Transverse colon (tissue), 4 donors: ENCODE data around the gene TCN2. TPM values are rescaled to one million over a fixed set of nuclear protein-coding genes. Genes with fewer than 3 reads are reported as not detected.

Experiments
- DNase-seq: peaks from one replicate; pipeline ENCODE4 v3.0.0-alpha.2; 2019
- H3K27ac ChIP-seq, 4 donors: fragments of 200-600 bp; sonication (generic); 2 replicates each; pipeline ENCODE4 v1.5.1; 2016 to 2018; ENCODE audit warnings: inconsistent platforms in 4 of 4
- H3K27me3 ChIP-seq: fragments of 200-600 bp; sonication (generic); 2 replicates; pipeline ENCODE4 v1.5.1; 2017; ENCODE audit warnings: inconsistent platforms
- H3K36me3 ChIP-seq, 4 donors: fragments of 200-600 bp; sonication (generic); 2 replicates each; pipeline ENCODE4 v1.5.1; 2017 to 2019; ENCODE audit warnings: inconsistent platforms in 4 of 4
- H3K4me1 ChIP-seq, 4 donors: fragments of 200-600 bp; sonication (generic); 2 replicates each; pipeline ENCODE4 v1.5.1; 2017 to 2020; ENCODE audit warnings: inconsistent platforms in 4 of 4
- H3K4me3 ChIP-seq, 4 donors: fragments of 200-600 bp; sonication (generic); 1 replicate in 1 of 4; 2 replicates in 3 of 4; pipeline versions ENCODE4 v1.5.1 to v1.6.1; 2017 to 2019; ENCODE audit warnings: inconsistent platforms in 4 of 4
- H3K9me3 ChIP-seq, 2 donors: fragments of 200-600 bp; sonication (generic); 2 replicates each; pipeline ENCODE4 v1.5.1; 2017 to 2019; ENCODE audit warnings: inconsistent platforms in 2 of 2
- EP300 ChIP-seq: sonication (generic); formaldehyde crosslinking; IDR thresholded peaks from one replicate; pipeline ENCODE4 v1.6.1; 2017; ENCODE audit warnings: antibody characterized with exemption, low read depth
- POLR2A ChIP-seq: fragments of 450-650 bp; IDR thresholded peaks from one replicate; pipeline ENCODE4 v1.6.1; 2016; ENCODE audit warnings: antibody characterized with exemption, mild to moderate bottlenecking, moderate library complexity
- POLR2AphosphoS5 ChIP-seq, 3 donors: sonication (generic); formaldehyde crosslinking; IDR thresholded peaks; one replicate each; pipeline ENCODE4 v1.6.1; 2016; ENCODE audit warnings: antibody characterized with exemption in 3 of 3
- WGBS, 2 donors: methylation state at CpG; one replicate each; pipeline ENCODE4 v1.1.5; 2018; ENCODE audit warnings: low coverage in 1 of 2; 5-methylcytosine and 5-hydroxymethylcytosine counted together
- in situ Hi-C, 4 donors: fragments of 200-750 bp; cut with MboI; loops; one replicate each; pipeline versions ENCODE4 v1.15.0 to v1.15.1; 2017; ENCODE audit warnings: low sequenced_read_pairs in 3 of 4, low pct_ligation_motif_present in 1 of 4, low pct_unique_long_range_greater_than_20kb in 1 of 4
- intact Hi-C: fragments of 100-400 bp; cut with DNase I; formaldehyde crosslinking; loops from one replicate; pipeline ENCODE4 v1.15.1; 2023; ENCODE audit warnings: low total_unique reads
- total RNA-seq, 4 donors: library from RNA; depleted of rRNA; stranded (reverse); fragments of >200 nt; gene quantifications; one replicate each; pipeline ENCODE4 v1.1.0, GENCODE V29; 2016
- TF ChIP-seq, protein P1 (sequence below), 5 experiments: fragments of 200-600 bp in 3 of 5; fragments of 450-650 bp in 2 of 5; sonication (generic) in 3 of 5; IDR thresholded peaks; 1 replicate in 2 of 5; 2 replicates in 3 of 5; pipeline ENCODE4 v1.5.1; 2016 to 2017; ENCODE audit warnings: antibody characterized with exemption in 5 of 5, inconsistent platforms in 3 of 5, mild to moderate bottlenecking in 2 of 5, moderate library complexity in 1 of 5

The TCN2 gene
- total RNA-seq, 4 donors from 2014 or later, result 16.5 to 63.8 (median 28.4) TPM

DNA sequence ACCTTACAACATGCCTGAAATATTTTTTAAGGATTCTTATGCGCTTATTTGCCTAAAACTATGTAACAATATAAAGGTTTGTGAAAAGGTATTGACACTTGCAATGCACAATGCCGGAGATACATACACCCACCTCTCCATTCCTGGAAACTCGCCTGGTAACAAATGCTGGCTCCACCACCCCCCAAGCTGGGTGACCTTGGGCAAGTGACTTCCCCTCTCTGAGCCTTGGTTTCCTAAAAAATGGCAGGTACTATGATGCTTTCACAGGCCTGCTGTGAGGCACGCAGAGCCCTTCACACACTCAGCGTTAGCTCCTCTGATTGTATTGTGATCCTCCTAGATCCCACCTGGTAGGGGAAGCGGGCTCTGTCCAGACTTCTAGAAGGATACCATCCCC, 34.8 kb upstream of the TCN2 start:
- H3K36me3 ChIP-seq, result peaks cover 0 to 6% (median 3%) of the 10 kb centered on the region in 4 donors
- intact Hi-C loops, result no loop called here
- no peaks in the 10 kb centered on the region for H3K27me3 ChIP-seq
- no peaks in the 10 kb centered on the region for H3K9me3 ChIP-seq
- no peak overlapping the region for H3K4me3 ChIP-seq
- TF ChIP-seq POLR2A (no peak), EP300 (no peak), POLR2AphosphoS5 (IDR thresholded peaks at IDR 0.05) (no peak)
- TF ChIP-seq, protein P1, sequence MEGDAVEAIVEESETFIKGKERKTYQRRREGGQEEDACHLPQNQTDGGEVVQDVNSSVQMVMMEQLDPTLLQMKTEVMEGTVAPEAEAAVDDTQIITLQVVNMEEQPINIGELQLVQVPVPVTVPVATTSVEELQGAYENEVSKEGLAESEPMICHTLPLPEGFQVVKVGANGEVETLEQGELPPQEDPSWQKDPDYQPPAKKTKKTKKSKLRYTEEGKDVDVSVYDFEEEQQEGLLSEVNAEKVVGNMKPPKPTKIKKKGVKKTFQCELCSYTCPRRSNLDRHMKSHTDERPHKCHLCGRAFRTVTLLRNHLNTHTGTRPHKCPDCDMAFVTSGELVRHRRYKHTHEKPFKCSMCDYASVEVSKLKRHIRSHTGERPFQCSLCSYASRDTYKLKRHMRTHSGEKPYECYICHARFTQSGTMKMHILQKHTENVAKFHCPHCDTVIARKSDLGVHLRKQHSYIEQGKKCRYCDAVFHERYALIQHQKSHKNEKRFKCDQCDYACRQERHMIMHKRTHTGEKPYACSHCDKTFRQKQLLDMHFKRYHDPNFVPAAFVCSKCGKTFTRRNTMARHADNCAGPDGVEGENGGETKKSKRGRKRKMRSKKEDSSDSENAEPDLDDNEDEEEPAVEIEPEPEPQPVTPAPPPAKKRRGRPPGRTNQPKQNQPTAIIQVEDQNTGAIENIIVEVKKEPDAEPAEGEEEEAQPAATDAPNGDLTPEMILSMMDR (IDR thresholded peaks at IDR 0.05), result no peak
- in situ Hi-C loops, result no loop called here
- WGBS, 2 donors, result 88 to 100% methylated on average over 2 to 6 of the region's 6 CpGs
- no peak for DNase-seq
- peak overlapping the region in 1 of 4 donors; percentile 84 for H3K27ac ChIP-seq
- peaks cover 3 to 41% (median 31%) of the 10 kb centered on the region in 4 donors for H3K4me1 ChIP-seq

DNA sequence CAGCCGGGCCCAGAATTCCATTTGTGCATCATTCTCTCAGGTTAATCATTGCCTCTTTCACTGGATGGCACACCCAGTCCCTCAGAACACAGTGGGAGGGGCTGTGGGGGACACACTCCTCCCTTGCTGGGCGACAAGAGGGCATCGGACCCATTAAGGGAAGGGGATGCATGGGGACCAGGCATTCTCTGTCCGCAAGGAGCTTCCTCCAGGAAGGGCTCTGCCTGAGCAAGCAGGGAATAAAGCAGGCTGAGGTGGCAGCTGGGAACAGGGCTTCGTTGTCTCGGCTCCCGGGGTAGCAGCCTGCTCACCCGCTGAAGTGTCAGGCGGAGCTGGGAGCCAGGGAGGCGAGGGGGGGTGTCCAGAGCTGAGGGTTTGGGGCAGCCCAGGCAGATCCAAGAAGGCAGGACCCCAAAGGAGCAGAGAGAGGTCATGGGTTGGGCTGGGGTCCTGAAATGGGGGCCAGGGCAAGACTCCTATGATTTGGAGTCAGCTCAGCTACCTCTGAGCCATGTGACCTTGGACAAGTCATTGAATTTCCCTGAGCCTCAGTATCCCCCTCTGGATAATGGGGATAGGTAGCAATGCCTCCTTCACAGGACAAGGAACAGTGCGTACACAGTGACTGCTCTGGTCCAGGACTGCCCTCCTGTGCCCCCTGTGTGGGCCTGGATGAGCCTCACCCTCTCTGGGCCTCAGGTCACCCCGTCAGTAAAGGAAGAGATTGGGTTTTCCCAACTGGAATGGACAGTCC, 34.0 kb upstream of the TCN2 start:
- no peaks in the 10 kb centered on the region for H3K27me3 ChIP-seq
- peaks cover 3 to 41% (median 31%) of the 10 kb centered on the region in 4 donors for H3K4me1 ChIP-seq
- DNase-seq, result peak; percentile 66
- intact Hi-C loops (no loop called here), in situ Hi-C loops (no loop called here)
- no peak for TF ChIP-seq POLR2A
- no peak for TF ChIP-seq EP300
- TF ChIP-seq POLR2AphosphoS5 (IDR thresholded peaks at IDR 0.05), result no peak
- TF ChIP-seq, protein P1 (IDR thresholded peaks at IDR 0.05), result no peak
- 33% methylated on average over 12 of the region's 12 CpGs; no CpG with 5 or more reads in 1 of the 2 donors for WGBS, 2 donors
- H3K36me3 ChIP-seq, result peaks cover 0 to 14% (median 6%) of the 10 kb centered on the region in 4 donors
- no peaks in the 10 kb centered on the region for H3K9me3 ChIP-seq
- H3K4me3 ChIP-seq, result no peak overlapping the region
- H3K27ac ChIP-seq, result peak overlapping the region; percentile 75 to 89 (median 85)

DNA sequence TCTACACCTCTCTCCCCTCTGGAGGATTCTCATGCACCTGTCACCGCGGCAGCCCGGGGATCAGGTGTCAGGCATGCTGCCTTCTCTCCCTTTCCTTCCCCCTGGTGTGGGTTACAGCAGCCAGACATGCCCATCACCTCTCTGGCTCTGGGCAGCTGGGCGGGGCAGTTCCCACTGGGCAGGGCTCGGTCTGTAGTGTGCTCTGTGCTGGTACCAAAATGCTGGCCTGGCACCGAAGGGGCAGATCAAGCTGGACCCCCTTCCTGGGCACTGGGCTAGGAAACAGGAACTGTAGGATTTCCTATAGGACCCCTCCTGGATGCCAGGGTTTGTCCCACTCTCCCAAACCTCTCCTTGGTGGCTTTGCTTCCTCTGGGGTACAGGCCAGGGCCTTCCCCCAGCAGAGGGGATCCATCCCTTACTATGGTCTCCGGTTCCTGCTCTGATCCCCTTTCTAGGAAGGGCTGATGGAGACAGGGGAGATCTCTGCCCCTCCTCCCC, 33.3 kb upstream of the TCN2 start:
- peak overlapping the region in 2 of 4 donors; percentile 34 to 53 for H3K4me3 ChIP-seq
- 39% methylated on average over 7 of the region's 7 CpGs; no CpG with 5 or more reads in 1 of the 2 donors for WGBS, 2 donors
- in situ Hi-C loops, result no loop called here

More for the DNA sequence above, 33.3 kb upstream of the TCN2 start:
- H3K9me3 ChIP-seq, result no peaks in the 10 kb centered on the region
- peak overlapping the region; percentile 75 to 89 (median 85) for H3K27ac ChIP-seq
- peak; percentile 49 for DNase-seq
- TF ChIP-seq, protein P1 (IDR thresholded peaks at IDR 0.05), result no peak
- TF ChIP-seq POLR2AphosphoS5 (IDR thresholded peaks at IDR 0.05) (no peak), POLR2A (no peak), EP300 (no peak)
- peaks cover 0 to 21% (median 10%) of the 10 kb centered on the region in 4 donors for H3K36me3 ChIP-seq
- peaks cover 3 to 41% (median 31%) of the 10 kb centered on the region in 4 donors for H3K4me1 ChIP-seq
- intact Hi-C loops, result no loop called here
- H3K27me3 ChIP-seq, result no peaks in the 10 kb centered on the region
